Measurements from ENCODE around the gene CFD.

GRCh38 chr19:815079-815774, 44.2 kb upstream of the CFD start:
- TF ChIP-seq CTCF (IDR thresholded peaks at IDR 0.05) (no peak), POLR2AphosphoS5 (IDR thresholded peaks at IDR 0.05) (no peak), POLR2A (IDR thresholded peaks at IDR 0.05) (no peak)
